Endothelial cell of umbilical vein (primary cell): Measurements from ENCODE around the gene DAZAP1. TPM values are rescaled to one million over a fixed set of nuclear protein-coding genes. Genes with fewer than 3 reads are reported as not detected.

Experiments used
- BruUV-seq: library from RNA; stranded (reverse); fragments of 400-500 nt; replicated peaks from 2 replicates; lab custom pipeline; 2021; lab: Mats Ljungman, UMichigan
- CTCF ChIA-PET: fragments of 300-600, 350-600 bp; sonication (Branson Sonifier 250); formaldehyde crosslinking; loops from one replicate; lab custom pipeline; 2021; ENCODE audit warnings: antibody characterized with exemption, inconsistent platforms; lab: Charles Lee
- POLR2A ChIA-PET: fragments of 300-600, 350-600 bp; sonication (Branson Sonifier 250); formaldehyde crosslinking; loops from one replicate; lab custom pipeline; 2021; ENCODE audit warnings: antibody characterized with exemption, inconsistent platforms; lab: Charles Lee
- DNase-seq: peaks from one replicate; pipeline ENCODE4 v3.0.0-alpha.2; 2011; ENCODE audit warnings: low read depth, low spot score
- FAIRE-seq: peaks from 2 replicates; lab custom pipeline; 2011; peaks lifted over from hg19 to GRCh38; lab: Jason Lieb, UNC
- H2AFZ ChIP-seq: 2 replicates; pipeline ENCODE4 v1.6.0; 2012; ENCODE audit warnings: low read depth, low read length, control low read depth, inconsistent platforms
- H3K27ac ChIP-seq: 2 replicates; pipeline ENCODE4 v1.5.1; 2011; ENCODE audit warnings: low read depth, mild to moderate bottlenecking, control low read depth, low read length, moderate library complexity; ENCODE audit not compliant: insufficient read depth
- H3K27me3 ChIP-seq, 2 experiments: 2 replicates each; pipeline versions ENCODE4 v1.6.0 to v1.6.1; 2011; ENCODE audit warnings: low read length in 2 of 2, mixed read lengths in 1 of 2; ENCODE audit not compliant: control insufficient read depth in 2 of 2, insufficient read depth in 2 of 2
- H3K36me3 ChIP-seq, 2 experiments: 2 replicates in 1 of 2; 3 replicates in 1 of 2; pipeline ENCODE4 v1.5.1; 2011; ENCODE audit warnings: low read length in 2 of 2, mild to moderate bottlenecking in 1 of 2, moderate library complexity in 1 of 2; ENCODE audit not compliant: control insufficient read depth in 2 of 2, insufficient read depth in 2 of 2; ENCODE audit errors: extremely low read depth in 1 of 2
- H3K4me1 ChIP-seq: 3 replicates; pipeline ENCODE4 v1.5.1; 2011; ENCODE audit warnings: mild to moderate bottlenecking, low read length; ENCODE audit not compliant: control insufficient read depth, insufficient read depth; ENCODE audit errors: extremely low read depth
- H3K4me2 ChIP-seq: 2 replicates; pipeline ENCODE4 v1.6.1; 2011; ENCODE audit warnings: low read length, control low read depth, mixed read lengths; ENCODE audit not compliant: insufficient read depth
- H3K4me3 ChIP-seq, 3 experiments: fragments of 200-600 bp in 1 of 3; sonication (generic), shearing (Covaris generic) in 1 of 3; replicated peaks in 1 of 3; 2 replicates each; pipeline ENCODE4 v1.5.1; 2011 to 2016; ENCODE audit warnings: control low read depth in 3 of 3, low read length in 3 of 3, mild to moderate bottlenecking in 2 of 3, inconsistent platforms in 1 of 3, low read depth in 1 of 3, moderate library complexity in 1 of 3; ENCODE audit not compliant: insufficient read depth in 1 of 3
- H3K79me2 ChIP-seq: 2 replicates; pipeline ENCODE4 v1.6.0; 2012; ENCODE audit warnings: low read length, inconsistent platforms; ENCODE audit not compliant: control insufficient read depth, insufficient read depth
- H3K9ac ChIP-seq: replicated peaks from 2 replicates; pipeline ENCODE3; 2011; ENCODE audit warnings: low read length, control low read depth; ENCODE audit not compliant: insufficient read depth; ENCODE audit errors: extremely low read depth
- H3K9me1 ChIP-seq: replicated peaks from 3 replicates; pipeline ENCODE4 v1.6.0; 2011; ENCODE audit warnings: mild to moderate bottlenecking, low read length; ENCODE audit not compliant: control insufficient read depth, insufficient read depth; ENCODE audit errors: extremely low read depth
- H3K9me3 ChIP-seq: replicated peaks from 2 replicates; pipeline ENCODE4 v1.5.1; 2012; ENCODE audit warnings: low read length, inconsistent platforms; ENCODE audit not compliant: control insufficient read depth, insufficient read depth
- H4K20me1 ChIP-seq: replicated peaks from 2 replicates; pipeline ENCODE3; 2011; ENCODE audit warnings: mild to moderate bottlenecking, low read length; ENCODE audit not compliant: control insufficient read depth, insufficient read depth; ENCODE audit errors: extremely low read depth
- EZH2 ChIP-seq: IDR thresholded peaks from 2 replicates; pipeline ENCODE4 v1.6.1; 2012; ENCODE audit warnings: borderline replicate concordance, low read depth, mild to moderate bottlenecking, moderate library complexity, low read length, inconsistent platforms; ENCODE audit not compliant: severe bottlenecking
- FOS ChIP-seq: IDR thresholded peaks from 2 replicates; pipeline ENCODE4 v1.6.1; 2011; ENCODE audit warnings: mild to moderate bottlenecking, low read length, moderate library complexity, borderline replicate concordance; ENCODE audit not compliant: insufficient read depth
- GATA2 ChIP-seq: IDR thresholded peaks from 2 replicates; pipeline ENCODE4 v1.7.0; 2011; ENCODE audit warnings: low read depth, mild to moderate bottlenecking, moderate library complexity, mixed read lengths, low read length; ENCODE audit not compliant: insufficient read length, insufficient read depth
- JUN ChIP-seq: IDR thresholded peaks from 2 replicates; pipeline ENCODE4 v1.6.1; 2011; ENCODE audit warnings: borderline replicate concordance, low read depth; ENCODE audit not compliant: insufficient read length, insufficient read depth
- MYC ChIP-seq: IDR thresholded peaks from one replicate; pipeline ENCODE4 v1.6.1; 2011; ENCODE audit warnings: mild to moderate bottlenecking, low read depth, low read length
- POLR2A ChIP-seq: IDR thresholded peaks from 2 replicates; pipeline ENCODE4 v1.6.1; 2012; ENCODE audit warnings: low read depth, mild to moderate bottlenecking, control low read depth, low read length
- POLR2AphosphoS5 ChIP-seq: IDR thresholded peaks from 2 replicates; pipeline ENCODE4 v1.6.1; 2012; ENCODE audit warnings: low read depth, mild to moderate bottlenecking, control low read depth, low read length, moderate library complexity; ENCODE audit not compliant: insufficient read depth
- dilution Hi-C: fragments of 300-500 bp; cut with MboI; formaldehyde crosslinking; loops from one replicate; pipeline ENCODE4 v1.15.0; 2019; ENCODE audit warnings: low sequenced_read_pairs; ENCODE audit not compliant: extremely low pct_ligation_motif_present
- intact Hi-C: fragments of 100-400 bp; cut with micrococcal nuclease; formaldehyde crosslinking; loops from one replicate; pipeline ENCODE4 v1.10.0; 2022
- polyA plus RNA-seq, 4 experiments: library from polyadenylated mRNA; depleted of rRNA in 3 of 4; stranded (reverse) in 3 of 4; unstranded in 1 of 4; fragments of >200 nt; gene quantifications; 2 replicates each; pipeline versions ENCODE4 v1.2.1 to v1.2.3, GENCODE V29; 2011 to 2012; ENCODE audit warnings: missing spikeins in 1 of 4
- total RNA-seq: library from RNA; stranded (reverse); gene quantifications from 2 replicates; pipeline ENCODE4 v1.2.3, GENCODE V29; 2021
- TF ChIP-seq, protein P1 (sequence below): IDR thresholded peaks from 2 replicates; pipeline ENCODE4 v1.6.1; 2011; ENCODE audit not compliant: insufficient read depth, insufficient read length
- TF ChIP-seq, protein P2 (sequence below), 2 donors: IDR thresholded peaks; 1 replicate in 1 of 2; 2 replicates in 1 of 2; pipeline ENCODE4 v1.5.1; 2011; ENCODE audit warnings: low read length in 2 of 2, mild to moderate bottlenecking in 2 of 2, moderate library complexity in 2 of 2, control low read depth in 1 of 2, inconsistent platforms in 1 of 2, low read depth in 1 of 2; ENCODE audit not compliant: insufficient read depth in 1 of 2; ENCODE audit errors: extremely low read depth in 1 of 2

The DAZAP1 gene
- total and polyA plus RNA-seq, 2 donors (not counting 3 experiments of a cell fraction or from before 2014, with no cell fraction given) = 50.1 to 187 TPM

DNA sequence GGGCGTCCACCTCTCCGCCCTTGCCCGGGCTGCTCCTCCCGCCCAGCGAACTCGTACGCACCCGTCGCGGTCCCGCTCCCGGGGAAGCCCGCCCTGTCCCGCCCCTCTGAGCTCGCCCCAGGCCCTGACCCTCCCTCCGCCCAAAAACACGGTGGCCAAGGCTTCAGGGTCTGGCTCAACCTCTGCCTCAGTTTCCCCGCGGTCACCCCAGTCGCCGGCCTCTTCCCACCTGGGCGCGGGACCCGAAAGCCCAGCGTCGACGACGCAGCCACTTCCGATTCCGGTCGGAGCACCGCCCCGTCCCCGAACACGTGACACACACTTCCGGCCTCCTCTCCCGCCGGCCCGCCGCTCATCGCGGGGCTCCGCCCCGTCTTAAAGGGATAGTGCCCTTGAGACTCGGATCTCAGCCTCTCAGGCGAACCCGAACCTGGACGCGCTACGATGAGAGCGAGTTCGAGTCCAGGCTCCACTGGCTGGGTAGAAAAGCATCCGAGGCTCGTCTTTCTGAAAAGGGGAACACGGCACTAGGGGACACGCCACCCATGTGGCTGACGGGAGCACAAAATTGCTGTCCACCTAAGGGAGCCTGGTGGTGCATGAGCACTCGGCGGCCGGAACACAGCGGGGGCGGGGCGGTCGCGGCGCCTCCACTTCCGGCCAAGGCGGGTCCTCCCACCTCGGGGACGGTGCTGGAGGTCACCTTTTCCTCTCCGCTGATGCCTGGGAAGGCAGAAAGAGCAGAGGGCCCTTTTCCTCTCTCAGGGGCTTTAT lies 71.7 kb downstream of the DAZAP1 start, which contains the start of gene C19orf25:
TSS of gene C19orf25 (minus strand) at position 282 of the 774 bp plus-strand sequence. CDS start 312 bp downstream, outside the sequence.
- H4K20me1 ChIP-seq = no peaks in the 10 kb centered on the region
- ChIA-PET CTCF (no interaction called here), POLR2A (interaction anchor here (0.6 kb wide), 2 partner anchors 237 to 394 kb away, joined by 3 read pairs; no protein-coding TSS in a partner anchor)
- H2AFZ ChIP-seq = peak within 1 kb of the TSS; percentile 97
- dilution Hi-C loops = no loop called here
- no peak for TF ChIP-seq MYC
- no peak for TF ChIP-seq GATA2
- peak; percentile 76 for TF ChIP-seq POLR2AphosphoS5
- TF ChIP-seq, protein P1, sequence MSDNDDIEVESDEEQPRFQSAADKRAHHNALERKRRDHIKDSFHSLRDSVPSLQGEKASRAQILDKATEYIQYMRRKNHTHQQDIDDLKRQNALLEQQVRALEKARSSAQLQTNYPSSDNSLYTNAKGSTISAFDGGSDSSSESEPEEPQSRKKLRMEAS = peak; percentile 92
- no peak for TF ChIP-seq JUN
- TF ChIP-seq EZH2 = no peak
- TF ChIP-seq, protein P2, sequence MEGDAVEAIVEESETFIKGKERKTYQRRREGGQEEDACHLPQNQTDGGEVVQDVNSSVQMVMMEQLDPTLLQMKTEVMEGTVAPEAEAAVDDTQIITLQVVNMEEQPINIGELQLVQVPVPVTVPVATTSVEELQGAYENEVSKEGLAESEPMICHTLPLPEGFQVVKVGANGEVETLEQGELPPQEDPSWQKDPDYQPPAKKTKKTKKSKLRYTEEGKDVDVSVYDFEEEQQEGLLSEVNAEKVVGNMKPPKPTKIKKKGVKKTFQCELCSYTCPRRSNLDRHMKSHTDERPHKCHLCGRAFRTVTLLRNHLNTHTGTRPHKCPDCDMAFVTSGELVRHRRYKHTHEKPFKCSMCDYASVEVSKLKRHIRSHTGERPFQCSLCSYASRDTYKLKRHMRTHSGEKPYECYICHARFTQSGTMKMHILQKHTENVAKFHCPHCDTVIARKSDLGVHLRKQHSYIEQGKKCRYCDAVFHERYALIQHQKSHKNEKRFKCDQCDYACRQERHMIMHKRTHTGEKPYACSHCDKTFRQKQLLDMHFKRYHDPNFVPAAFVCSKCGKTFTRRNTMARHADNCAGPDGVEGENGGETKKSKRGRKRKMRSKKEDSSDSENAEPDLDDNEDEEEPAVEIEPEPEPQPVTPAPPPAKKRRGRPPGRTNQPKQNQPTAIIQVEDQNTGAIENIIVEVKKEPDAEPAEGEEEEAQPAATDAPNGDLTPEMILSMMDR (IDR thresholded peaks at IDR 0.05; ENCODE audit: extremely low read depth in 1 of 2, insufficient read depth in 1 of 2, low read depth in 1 of 2, low read length in 2 of 2) = no peak
- peak; percentile 90 for TF ChIP-seq POLR2A
- TF ChIP-seq FOS = no peak
- peaks cover 3% of the 10 kb centered on the region for H3K4me1 ChIP-seq
- peak within 1 kb of the TSS; percentile 75 to 88 (median 75) for H3K4me3 ChIP-seq
- H3K27ac ChIP-seq = peak within 1 kb of the TSS; percentile 15
- H3K27me3 ChIP-seq = no peaks in the 10 kb centered on the region
- peaks cover 0 to 3% of the 10 kb centered on the region in 2 experiments for H3K36me3 ChIP-seq
- DNase-seq = peak; percentile 91
- peak; percentile 95 for FAIRE-seq
- intact Hi-C loops = loop anchor here (1.0 kb wide), 1 partner anchor 11 kb away; the partner anchor contains the start of gene PCSK4
- no TSS peak for BruUV-seq
- H3K4me2 ChIP-seq = peak within 1 kb of the TSS; percentile 65
- H3K9ac ChIP-seq = peak within 1 kb of the TSS; percentile 64
- peaks cover 5% of the 10 kb centered on the region for H3K79me2 ChIP-seq
- no peaks in the 10 kb centered on the region for H3K9me3 ChIP-seq
- H3K9me1 ChIP-seq = no peaks in the 10 kb centered on the region
